NCI-H1436 (cell line): ENCODE data around the gene LARP4.
A peak's percentile ranks its signal among the peaks of the same experiment; 100 is the strongest.
"Not testable (repeated sequence)": the region's sequence is repeated elsewhere in the genome, so short reads cannot be mapped to it uniquely, and the experiment has no call there.

ENCODE experiments used
- DNase-seq: peaks from one replicate; lab custom pipeline; 2025; lab: John Stamatoyannopoulos, UW

Gene LARP4

DNA sequence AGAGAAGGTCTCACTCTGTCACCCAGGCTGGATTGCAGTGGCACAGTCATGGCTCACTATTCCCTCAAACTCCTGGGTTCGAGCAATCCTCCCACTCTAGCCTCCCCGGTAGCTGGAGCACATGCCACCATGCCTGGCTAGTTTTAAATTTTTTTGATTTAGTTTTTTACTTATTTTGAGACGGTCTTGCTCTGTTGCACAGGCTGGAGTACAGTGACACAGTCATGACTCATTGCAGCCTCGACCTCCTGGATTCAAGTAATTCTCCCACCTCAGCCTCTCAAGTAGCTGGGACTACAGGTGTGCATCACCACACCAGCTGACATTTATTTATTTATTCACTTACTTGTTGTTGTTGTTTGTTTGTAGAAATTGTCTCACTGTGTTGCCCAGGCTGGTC is 81.9 kb downstream of the LARP4 start:
- DNase-seq = no peak

- no peak for DNase-seq
These were observed 82.8 kb downstream of the LARP4 start for GRCh38 chr12:50483488-50483887.

DNA sequence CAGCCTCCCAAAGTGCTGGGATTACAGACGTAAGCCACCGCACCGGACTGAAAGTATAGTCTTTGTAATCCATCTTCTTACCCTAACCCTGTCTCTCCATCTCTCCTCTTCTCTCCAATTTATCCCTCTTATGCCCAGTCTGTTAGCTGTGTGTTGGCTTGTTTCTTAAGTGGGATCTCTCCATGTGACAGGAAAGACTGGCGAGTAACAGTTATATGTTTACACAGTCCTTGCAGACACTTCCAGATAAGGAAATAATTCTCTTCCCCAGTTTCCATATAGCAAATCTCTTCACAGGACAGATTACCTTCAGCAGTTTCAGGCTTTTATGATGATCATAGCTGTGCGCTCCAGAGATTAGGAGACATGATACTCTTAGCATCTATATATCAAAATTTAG is 88.1 kb downstream of the LARP4 start:
- DNase-seq = no peak

GRCh38 chr12:50498119-50498518 is 97.4 kb downstream of the LARP4 start:
- not testable (repeated sequence) for DNase-seq

GRCh38 chr12:50504798-50505674 is 104.4 kb downstream of the LARP4 start, which contains the start of gene DIP2B:
DIP2B (plus strand) TSS chr12:50504985; CDS start chr12:50505141, 156 bp downstream.
- peak; percentile 90 for DNase-seq

DNA sequence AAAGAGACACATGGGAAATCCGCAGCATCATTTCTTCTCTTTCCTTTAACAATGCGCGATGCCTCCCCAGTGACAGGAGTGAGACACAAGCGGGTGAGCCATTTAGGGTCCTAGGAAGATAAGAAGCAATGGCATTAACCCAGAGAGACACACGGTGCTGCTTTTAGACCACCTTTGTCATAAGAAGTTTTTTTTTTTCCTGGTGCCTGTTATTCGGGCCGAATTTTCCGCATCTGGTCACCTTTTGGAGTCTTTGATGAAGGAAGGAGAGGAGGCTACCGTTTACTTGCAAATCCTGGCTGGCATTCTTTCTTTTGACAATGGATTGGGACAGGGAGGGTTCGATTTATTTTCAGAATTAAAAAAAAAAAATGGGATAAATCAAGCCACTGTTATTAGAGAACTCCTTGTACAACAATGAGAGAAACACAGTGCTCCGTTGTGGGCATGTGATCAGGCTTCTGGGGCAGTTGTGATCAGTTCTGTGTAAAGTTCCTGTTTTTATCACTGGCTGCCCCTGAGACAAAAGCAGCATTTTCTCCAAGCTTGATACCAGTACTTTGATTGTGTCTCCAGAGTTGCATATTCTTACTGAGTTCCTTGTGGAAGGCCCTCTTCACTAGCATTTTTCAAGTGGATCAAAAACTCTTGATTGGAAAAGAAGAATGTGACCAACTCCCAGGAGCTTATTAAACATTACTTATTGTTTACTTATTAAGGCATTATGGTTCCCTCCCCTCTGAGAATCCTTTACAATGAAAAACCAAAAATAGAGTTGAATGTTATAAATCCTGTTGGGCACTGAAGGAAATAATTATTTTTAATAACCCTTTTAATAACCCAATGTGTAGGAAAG is 105.2 kb downstream of the LARP4 start:
- DNase-seq = no peak

GRCh38 chr12:50506753-50507473 is 106.2 kb downstream of the LARP4 start:
- no peak for DNase-seq

- DNase-seq = no peak
These were observed 106.8 kb downstream of the LARP4 start for GRCh38 chr12:50507474-50507838.

- DNase-seq = no peak
These were observed 107.2 kb downstream of the LARP4 start for GRCh38 chr12:50507930-50508329.

DNA sequence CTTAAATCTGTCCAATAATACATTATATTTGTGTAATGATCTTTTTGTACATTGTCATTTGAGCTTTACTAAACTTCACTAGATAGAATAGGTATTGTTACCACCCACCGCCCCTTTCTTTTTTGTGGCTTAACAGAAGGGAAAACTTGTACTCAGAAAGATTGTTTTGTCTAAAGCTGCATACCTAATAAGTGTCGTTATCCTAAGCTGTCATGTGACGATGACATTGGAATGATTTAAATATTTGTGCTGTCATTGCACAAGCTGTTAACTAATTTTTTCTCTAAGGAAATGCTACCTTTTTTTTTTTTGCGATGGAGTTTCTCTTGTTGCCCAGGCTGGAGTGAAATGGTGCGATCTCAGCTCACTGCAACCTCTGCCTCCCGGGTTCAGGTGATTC is 107.7 kb downstream of the LARP4 start:
- DNase-seq = no peak

DNA sequence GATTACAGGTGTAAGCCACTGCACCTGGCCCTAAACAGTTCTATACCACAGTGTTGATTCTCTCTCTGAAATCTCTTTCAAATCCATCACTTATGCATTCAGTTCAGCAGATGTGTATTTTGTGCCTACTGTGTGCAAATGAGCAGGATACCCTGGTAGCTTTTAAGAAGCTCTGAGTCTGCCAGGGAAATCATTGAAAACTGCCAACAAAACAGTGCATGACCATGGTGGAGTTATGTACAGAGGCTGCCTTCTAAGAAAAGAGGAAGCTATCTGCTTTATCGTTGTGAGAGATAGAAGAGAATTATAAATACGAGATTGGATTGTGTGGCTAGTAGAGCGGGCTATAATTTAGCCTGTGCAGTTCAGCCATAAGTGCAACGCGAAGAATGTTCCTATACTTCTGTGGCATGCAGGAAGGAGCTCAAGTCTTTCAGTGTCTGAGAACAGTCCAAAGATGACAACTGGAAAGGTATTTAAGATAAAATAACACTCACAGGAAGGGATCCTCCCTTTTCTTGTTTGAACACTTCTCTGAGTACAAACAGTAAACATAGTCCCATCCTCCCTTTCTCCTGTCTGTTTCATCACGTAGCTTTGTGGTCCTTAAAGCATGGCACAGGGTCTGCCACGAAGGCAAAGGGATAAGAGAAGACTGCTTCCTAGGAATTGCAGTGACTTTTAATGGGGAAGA is 108.4 kb downstream of the LARP4 start:
- DNase-seq = no peak

GRCh38 chr12:50514526-50515276 is 114.0 kb downstream of the LARP4 start:
- DNase-seq = no peak

DNA sequence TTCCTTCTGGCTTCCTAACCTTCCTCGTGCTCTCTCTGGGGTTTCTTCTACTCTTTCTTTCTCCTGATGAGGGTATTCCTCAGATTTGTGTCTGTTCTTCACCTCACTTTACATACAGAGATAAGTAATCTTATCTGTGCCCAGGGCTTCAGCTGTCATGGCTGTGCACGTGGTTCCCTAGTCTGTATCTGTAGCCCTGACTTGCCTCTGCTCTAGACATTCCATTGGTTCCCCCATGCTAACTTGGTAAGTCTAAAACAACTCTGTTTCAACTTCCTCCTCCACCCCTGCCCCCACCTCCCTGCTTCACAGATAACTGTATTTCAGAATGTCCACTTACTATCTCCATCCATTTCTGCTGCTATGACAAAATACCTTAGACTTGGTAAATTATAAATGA is 114.9 kb downstream of the LARP4 start:
- DNase-seq = no peak

DNA sequence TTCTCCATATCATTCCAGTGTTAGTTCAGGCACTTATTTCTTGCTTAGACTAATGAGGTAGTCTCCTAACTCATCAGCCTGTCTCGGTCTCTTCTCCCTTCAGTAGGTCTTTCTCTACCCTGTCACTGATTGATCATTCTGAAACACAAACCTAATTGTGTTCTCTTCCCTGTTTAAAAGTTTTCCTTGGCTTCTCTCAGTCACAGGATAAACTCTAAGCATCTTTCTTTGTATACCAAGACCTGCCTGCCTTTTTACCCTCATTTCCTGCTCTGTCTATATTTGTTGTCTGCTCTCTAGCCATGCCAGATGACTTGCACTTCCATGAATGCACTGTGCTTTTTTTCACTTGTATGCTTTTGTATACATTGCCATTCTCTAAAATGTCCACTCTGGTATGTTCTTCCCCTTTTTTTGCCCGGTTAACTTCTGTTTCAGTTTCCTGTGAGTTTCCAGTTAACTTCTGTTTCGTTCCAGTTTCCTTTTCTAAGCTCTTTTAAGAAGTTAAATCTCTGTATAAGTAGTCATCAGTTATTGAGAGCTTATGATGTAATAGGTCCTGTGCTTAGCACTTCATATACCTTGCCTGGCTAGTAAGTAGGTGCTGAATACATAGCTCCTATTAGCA is 116.8 kb downstream of the LARP4 start:
- DNase-seq = no peak

GRCh38 chr12:50518090-50518489 is 117.4 kb downstream of the LARP4 start:
- no peak for DNase-seq

DNA sequence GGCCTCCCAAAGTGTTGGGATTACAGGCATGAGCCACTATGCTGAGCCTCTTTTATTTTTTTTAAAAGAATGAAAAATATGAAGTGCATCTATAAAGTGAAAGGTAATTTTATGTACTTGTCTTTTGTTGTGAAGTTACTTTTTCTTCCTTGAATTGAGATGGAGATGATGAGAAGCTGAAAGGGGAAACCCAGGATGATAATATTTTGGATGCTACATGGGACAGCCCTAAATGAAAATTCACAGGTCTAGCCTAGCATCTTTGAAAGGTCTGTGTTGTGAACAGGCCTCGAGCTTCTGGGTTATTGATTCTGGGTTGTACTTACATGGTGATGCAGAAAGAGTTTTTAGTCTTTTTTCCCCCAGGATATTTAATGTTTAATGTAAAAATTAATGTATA is 118.7 kb downstream of the LARP4 start:
- DNase-seq = no peak

- no peak for DNase-seq
These were observed 119.9 kb downstream of the LARP4 start for GRCh38 chr12:50520416-50521207.

GRCh38 chr12:50521781-50522180 is 121.1 kb downstream of the LARP4 start:
- DNase-seq = not testable (repeated sequence)

DNA sequence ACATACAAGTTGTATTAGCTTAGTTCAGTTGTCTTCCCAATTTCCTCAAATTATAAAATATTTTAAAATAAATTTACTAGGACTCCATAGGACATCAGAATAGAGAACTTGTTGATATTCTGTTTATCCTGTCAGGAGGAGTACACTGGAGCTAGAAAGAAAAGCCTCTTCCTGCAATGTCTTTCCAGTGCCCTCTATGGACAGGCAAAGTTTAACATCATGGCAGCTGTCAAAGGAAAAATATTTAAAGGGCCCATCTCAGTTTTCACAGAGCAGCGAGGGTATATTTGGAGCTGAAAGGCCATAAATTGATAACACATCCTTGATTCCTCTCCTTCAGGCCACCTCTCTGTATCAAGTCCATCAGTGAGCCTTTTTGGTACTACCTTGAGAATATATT is 123.1 kb downstream of the LARP4 start:
- no peak for DNase-seq

- no peak for DNase-seq
These were observed 123.9 kb downstream of the LARP4 start for GRCh38 chr12:50524621-50525020.
